GM12891 (cell line): ENCODE data around the gene FGF16.
"Not testable (repeated sequence)": the region's sequence is repeated elsewhere in the genome, so short reads cannot be mapped to it uniquely, and the experiment has no call there.

Experiments used
- DNase-seq: peaks from one replicate; pipeline ENCODE4 v3.0.0; 2011; ENCODE audit warnings: low spot score; ENCODE audit not compliant: insufficient read length
- FAIRE-seq: peaks from 2 replicates; lab custom pipeline; 2011; peaks lifted over from hg19 to GRCh38; lab: Jason Lieb, UNC
- PAX5 ChIP-seq: IDR thresholded peaks from 2 replicates; pipeline ENCODE4 v1.6.1; 2011; ENCODE audit warnings: low read length, moderate library complexity, mild to moderate bottlenecking; ENCODE audit not compliant: insufficient read depth, severe bottlenecking
- POLR2A ChIP-seq: IDR thresholded peaks from 2 replicates; pipeline ENCODE4 v1.6.1; 2011; ENCODE audit warnings: low read depth, low read length, control low read depth
- POLR2AphosphoS5 ChIP-seq: IDR thresholded peaks from 2 replicates; pipeline ENCODE4 v1.6.1; 2011; ENCODE audit warnings: low read depth, low read length, control low read depth
- POU2F2 ChIP-seq: IDR thresholded peaks from 2 replicates; pipeline ENCODE4 v1.6.1; 2011; ENCODE audit warnings: low read depth, mild to moderate bottlenecking, control low read depth, low read length, moderate library complexity
- SPI1 ChIP-seq: IDR thresholded peaks from 2 replicates; pipeline ENCODE4 v1.6.1; 2011; ENCODE audit warnings: low read depth, low read length, control low read depth
- TAF1 ChIP-seq: IDR thresholded peaks from 2 replicates; pipeline ENCODE4 v1.6.1; 2011; ENCODE audit warnings: low read depth, low read length, control low read depth

FGF16 gene

GRCh38 chrX:77447653-77448569 is 722 bp downstream of the FGF16 start:
- TF ChIP-seq TAF1, result no peak
- no peak for TF ChIP-seq SPI1
- FAIRE-seq (no peak), DNase-seq (no peak)

- FAIRE-seq, result no peak
- no peak for DNase-seq
- TF ChIP-seq TAF1, result no peak
- TF ChIP-seq SPI1, result no peak
- TF ChIP-seq POU2F2, result no peak
- no peak for TF ChIP-seq PAX5
- no peak for TF ChIP-seq POLR2A
- TF ChIP-seq POLR2AphosphoS5, result no peak
These were observed 3.2 kb downstream of the FGF16 start for GRCh38 chrX:77450415-77450814.

- FAIRE-seq (no peak), DNase-seq (no peak)
- TF ChIP-seq POU2F2 (no peak), PAX5 (no peak), POLR2AphosphoS5 (no peak), SPI1 (no peak), POLR2A (no peak), TAF1 (no peak)
These were observed 3.8 kb downstream of the FGF16 start for GRCh38 chrX:77450996-77451395.

GRCh38 chrX:77453190-77453589 is 6.0 kb downstream of the FGF16 start:
- no peak for TF ChIP-seq POLR2AphosphoS5
- TF ChIP-seq POLR2A, result no peak
- no peak for TF ChIP-seq PAX5
- no peak for TF ChIP-seq SPI1
- no peak for TF ChIP-seq POU2F2
- no peak for TF ChIP-seq TAF1
- DNase-seq (no peak), FAIRE-seq (no peak)

GRCh38 chrX:77455437-77455836 is 8.2 kb downstream of the FGF16 start:
- DNase-seq, result no peak
- no peak for FAIRE-seq
- TF ChIP-seq SPI1 (no peak), PAX5 (no peak), POLR2A (no peak), POLR2AphosphoS5 (no peak), TAF1 (no peak), POU2F2 (no peak)

- DNase-seq (no peak), FAIRE-seq (no peak)
- TF ChIP-seq PAX5 (no peak), TAF1 (no peak), POU2F2 (no peak), POLR2A (no peak)
These were observed 36.9 kb downstream of the FGF16 start for GRCh38 chrX:77484045-77484444.

- TF ChIP-seq POLR2AphosphoS5 (no peak), TAF1 (no peak), POU2F2 (no peak), POLR2A (no peak), SPI1 (no peak), PAX5 (no peak)
- DNase-seq, result no peak
- FAIRE-seq, result no peak
These were observed 46.7 kb downstream of the FGF16 start for GRCh38 chrX:77493677-77494553.

- not testable (repeated sequence) for DNase-seq, FAIRE-seq
These were observed 53.0 kb downstream of the FGF16 start for GRCh38 chrX:77500164-77500563.

GRCh38 chrX:77502951-77503525 is 55.8 kb downstream of the FGF16 start:
- no peak for TF ChIP-seq TAF1
- TF ChIP-seq POLR2AphosphoS5, result no peak
- TF ChIP-seq PAX5, result no peak
- no peak for TF ChIP-seq SPI1
- no peak for TF ChIP-seq POLR2A
- TF ChIP-seq POU2F2, result no peak
- FAIRE-seq (no peak), DNase-seq (no peak)
